ENCODE results near the gene PPIA.
"Not testable (repeated sequence)": the region's sequence is repeated elsewhere in the genome, so short reads cannot be mapped to it uniquely, and the experiment has no call there.

The PPIA gene

DNA sequence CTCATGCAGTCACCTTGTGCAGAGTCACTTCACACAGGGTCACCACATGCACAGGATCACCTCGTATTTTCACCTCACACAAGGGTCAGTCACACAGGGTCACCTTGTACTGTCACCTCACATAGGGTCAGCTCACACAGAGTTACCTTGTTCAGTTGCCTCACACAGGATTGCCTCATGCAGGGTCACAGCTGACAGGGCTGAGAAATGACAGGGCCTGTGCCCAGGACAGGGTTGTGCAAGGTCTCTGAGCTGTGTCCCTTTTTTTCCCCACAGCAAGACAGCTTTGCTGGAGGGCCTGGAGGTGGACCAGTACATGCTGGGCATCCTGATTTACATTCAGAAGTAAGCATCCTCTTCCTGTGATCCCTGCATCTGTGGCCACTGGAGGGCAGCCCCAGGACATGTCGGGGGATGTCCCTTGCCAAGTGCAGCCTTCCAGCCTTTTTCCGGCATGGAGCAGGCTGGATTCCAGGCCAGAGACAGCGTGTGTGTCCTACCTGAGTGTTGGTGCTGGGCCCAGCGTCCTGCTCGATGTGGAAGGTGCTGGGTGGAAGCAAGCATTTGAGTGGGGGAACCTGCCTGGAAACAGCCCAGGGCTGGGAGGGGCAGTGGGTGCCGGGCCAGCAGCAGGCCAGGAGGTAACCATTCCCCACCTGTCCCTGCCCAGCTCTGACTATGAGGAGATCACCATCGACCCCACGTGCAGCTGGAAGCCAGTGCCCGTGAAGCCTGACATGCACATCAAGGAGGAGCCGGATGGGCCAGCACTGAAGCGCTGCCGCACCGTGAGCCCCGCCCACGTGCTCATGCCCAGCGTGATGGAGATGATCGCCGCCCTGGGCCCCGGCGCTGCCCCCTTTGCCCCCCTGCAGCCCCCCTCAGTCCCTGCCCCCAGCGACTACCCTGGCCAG, 31.6 kb upstream of the PPIA start:
- no peak for DNase-seq

DNA sequence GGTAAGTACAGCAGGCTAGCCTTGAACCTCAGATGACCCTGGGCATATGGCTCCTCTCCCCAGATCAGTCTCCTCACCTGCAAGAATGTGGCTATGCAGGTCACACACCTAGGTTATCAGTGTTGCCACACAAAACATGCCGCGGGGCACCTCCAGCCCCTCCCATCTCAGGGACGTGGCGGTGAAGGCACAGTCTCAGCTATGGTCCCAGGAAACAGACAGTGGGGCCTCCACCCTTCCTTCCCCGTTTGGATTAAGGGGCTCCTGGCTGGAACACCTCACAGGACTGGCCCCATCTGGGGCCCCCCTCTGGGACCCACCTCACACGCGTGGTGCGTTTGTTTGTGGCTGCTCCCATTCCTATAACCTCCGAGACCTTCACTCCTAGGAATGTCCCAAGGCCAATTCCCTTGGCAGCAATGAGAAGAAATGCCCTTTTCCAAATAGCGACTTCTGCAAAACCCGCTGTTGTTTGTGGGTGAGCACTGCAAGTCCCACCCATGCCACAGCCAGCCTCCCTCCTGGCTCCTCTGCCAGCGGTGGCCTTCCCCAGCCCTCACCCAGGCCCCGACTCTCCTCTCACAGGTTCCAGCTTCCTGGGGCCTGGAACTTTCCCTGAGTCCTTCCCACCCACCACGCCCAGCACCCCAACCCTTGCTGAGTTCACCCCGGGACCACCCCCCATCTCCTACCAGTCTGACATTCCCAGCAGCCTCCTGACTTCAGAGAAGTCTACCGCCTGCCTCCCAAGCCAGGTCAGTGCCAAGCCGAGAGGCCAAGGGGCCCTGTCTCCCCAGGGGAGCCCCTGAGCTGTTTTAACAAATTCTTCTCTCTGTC, 30.7 kb upstream of the PPIA start:
- no peak for DNase-seq

DNA sequence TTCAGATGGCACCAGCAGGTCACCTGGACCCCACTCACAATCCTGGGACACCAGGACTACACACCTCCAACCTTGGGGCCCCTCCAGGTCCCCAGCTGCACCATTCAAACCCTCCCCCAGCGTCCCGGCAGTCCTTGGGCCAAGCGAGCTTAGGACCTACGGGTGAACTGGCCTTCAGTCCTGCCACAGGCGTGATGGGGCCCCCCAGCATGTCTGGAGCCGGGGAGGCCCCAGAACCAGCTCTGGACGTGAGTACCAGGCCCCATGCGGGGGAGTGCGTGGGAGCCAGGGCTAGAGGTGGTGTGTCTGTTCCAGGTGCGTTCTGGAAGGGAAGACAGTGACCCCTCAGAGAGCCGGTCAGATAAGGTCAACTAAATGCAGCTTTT, 30.1 kb upstream of the PPIA start:
- no peak for DNase-seq

DNA sequence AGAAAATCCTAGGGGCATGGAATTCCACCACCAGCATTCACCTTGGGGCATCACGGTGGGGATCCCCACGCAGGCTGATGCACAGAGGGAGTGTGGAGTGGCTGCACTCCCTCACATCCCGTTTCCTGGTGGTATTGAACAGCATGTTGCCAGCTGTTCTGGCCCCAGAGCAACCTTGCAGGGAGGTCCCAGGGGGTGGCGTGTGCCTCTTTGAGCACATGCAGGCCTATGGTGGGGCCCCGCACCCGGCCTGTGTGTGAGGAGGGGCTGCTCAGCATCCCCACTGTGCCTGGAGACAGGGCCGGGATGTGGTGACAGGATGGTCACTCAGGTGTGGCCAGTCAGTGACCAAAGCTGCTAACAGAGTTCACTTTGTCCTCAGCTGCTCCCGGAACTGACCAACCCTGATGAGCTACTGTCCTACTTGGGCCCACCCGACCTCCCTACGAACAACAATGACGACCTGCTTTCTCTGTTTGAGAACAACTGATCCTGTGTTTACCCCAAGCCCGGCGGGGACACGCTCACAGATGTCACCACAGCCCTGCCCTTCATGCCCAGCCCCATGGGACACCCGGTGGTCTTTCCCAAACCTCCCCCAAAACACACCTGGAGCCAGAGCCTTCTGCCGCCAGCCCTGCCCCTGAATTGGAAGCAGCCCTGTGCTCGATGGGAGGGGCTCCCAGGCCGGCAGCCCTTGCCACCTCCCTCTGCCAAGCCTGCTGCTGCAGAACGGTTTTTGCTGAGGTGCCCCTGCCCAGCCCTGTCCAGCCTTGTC, 29.2 kb upstream of the PPIA start:
- DNase-seq, result no peak

DNA sequence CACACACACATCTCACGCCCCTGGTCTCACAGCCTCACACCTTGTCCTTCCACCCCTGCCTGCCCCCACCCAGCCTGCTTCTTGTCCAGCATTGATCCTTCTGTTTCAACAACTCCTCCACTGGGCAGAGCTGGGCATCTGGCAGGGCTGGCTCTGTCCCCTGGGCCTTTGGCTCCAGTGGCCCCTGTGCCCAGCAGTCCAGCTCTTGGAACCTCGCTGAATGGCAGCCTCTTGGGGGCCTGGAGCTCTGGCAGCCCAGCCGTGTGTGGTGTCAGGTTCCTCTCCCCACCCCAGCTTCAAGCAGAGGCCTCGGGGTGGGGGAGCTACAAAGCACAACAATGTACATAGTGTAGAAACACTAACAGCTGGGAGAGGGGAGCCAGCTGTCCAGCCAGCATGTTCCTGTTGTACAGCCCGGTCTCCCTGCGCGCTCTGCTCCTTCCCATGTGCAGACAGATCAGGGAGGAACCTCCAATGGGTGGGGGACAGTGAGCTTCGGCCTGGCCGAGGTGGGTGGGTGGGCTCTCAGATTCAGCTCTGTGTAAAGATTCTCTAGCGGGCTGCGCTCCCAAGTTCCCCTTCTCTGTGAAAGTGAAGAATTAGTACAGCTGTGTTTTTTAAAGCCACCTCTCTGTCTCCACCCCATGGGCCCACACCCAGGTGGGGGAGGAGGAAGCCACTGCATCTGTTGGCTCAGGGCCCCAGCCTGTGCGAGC, 28.4 kb upstream of the PPIA start:
- DNase-seq, result no peak

DNA sequence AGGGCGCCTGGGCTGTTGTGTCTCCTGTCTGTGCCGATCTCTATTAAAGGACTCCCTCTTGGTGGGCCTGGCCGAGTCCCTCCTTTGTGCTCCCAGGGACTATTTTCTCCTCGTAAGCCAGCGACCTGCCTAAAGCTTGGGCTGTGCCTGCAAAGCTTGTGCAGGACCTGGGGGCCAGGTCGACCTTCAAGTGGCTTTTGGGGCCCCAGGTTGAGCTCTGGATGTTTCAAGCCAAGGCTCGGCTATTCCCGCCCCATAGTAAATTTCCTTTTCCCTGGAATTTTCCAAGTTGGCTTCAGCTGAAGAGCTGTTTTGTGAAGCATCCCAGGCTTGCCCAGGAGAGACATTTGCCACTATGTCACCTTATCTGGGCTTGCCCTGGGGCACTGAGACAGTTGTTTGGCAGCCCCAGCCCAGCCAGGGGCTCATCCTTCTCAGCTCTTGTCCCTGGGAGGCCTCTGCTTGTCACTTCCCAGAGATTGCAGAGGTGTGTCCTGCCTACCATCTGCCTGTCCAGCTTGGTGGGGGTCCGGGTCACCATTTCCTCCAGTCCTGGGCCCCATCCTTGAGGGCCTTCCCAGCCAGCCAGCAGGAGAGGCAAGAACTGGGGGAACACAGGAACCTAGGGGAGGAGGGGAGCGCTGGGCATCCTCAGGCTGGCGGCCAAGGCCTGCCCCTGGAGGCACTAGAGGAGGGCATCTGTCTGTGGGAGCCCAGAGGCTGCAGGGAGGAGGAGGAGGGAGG, 27.7 kb upstream of the PPIA start:
- no peak for DNase-seq

DNA sequence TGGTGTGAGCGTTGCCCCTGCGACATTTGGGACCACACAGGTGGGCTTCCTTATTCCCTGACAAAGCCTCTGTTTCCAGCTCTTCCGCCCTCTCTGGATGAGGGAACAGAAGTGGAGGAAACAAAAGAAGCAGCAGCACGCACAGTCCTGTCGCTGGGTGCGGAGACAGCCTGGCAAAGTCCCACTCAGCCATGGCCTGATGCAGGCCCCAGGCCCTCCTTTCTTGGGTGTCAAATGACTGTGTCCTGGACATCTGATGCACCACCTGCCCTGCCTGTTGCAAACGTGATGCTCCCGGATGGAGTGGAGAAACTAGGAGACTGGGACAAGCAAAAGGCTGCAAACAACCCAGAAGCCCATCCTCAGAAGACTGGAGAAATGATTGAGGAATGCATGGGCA, 27.1 kb upstream of the PPIA start:
- DNase-seq, result no peak

DNA sequence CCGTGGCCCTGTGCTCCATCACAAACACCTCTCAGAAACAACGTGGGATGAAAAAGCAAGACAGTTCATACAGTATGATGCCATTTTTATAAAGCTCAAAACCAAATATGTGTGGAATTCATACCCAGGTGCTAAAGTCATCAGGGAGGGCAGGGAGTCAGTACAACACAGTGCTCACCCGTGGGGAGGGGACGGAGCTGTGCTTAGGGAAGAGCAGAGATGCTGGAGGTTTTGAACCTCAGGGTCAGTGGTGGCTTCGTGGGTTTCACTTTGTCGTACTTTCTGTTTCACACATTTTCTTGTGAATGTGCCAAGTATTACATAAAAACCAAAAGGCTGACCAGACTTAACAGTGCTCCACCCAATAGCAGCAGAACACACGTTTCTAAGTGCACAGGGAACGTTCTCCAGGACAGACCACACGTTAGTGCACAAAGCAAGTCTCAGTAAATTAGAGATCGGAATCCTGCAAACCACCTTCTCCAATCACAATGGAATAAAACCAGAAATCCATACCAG, 26.6 kb upstream of the PPIA start:
- peak; percentile 43 for DNase-seq

DNA sequence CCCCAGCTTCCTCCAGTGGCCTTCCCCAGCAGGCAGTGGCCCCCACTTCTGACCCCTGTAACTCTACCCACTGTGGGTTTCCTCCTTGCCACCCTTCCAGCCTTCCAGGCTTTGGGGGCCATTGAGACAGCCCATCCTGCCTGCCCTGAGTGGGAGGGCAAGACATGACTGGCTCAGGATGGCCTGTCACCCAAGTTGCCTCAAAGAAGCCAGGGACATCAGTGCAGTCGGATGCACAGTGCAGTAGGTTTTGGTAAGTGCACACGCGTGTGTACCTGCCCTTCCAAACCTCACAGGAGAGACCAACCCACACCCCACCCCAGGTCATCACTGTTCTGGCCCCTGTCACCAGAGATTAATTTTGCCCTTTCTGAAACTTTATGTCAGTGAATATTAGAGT, 25.1 kb upstream of the PPIA start:
- DNase-seq, result no peak

DNA sequence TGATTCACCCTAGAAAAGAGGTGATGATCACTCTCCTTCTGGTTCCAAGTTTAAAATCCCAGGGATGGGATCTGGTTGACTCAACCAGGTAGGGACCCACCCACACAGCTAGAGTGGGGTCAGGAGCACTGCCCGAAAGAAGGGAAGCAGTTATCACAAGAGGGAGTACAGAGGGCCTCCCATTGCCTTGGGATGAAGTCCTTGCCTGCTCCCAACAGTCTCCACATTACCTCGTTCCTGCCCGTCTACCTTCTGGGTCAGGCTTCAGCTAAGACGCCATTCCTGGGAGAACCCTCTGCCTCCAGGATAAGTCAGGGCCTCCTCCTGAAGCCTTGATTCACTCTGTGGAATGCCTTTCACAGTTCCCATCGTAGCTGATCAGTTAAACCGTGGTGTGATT, 24.0 kb upstream of the PPIA start:
- DNase-seq, result no peak

DNA sequence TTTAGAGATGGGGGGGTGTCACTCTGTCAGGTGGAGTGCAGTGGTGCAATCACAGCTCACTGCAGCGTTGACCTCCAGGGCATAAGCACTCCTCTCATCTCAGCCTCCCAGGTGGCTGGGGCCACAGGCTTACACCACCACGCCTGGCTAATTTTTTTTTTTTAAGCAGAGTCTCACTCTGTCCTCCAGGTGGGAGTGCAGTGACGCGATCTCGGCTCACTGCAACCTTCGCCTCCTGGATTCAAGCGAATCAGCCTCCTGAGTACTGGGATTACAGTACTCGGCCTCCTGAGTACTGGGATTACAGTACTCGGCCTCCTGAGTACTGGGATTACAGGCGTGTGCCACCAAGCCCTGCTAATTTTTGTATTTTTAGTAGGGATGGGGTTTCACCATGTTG, 23.6 kb upstream of the PPIA start:
- DNase-seq, result no peak

DNA sequence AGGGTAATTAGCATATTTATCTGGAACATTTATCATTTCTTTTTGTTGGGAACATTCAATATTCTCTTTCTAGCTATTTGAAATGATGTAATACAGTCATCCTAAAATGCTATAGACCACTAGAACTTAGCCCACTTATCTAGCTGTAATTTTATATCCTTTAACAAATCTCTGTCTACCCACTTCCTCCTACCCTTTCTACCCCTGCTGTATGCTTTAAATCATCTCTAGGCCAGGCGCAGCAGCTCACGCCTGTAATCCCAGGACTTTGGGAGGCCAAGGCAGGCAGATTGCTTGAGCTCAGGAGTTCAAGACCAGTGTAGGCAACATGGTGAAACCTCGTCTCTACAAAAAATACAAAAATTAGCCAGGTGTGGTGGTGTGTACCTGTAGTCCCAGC, 22.0 kb upstream of the PPIA start:
- not testable (repeated sequence) for DNase-seq

DNA sequence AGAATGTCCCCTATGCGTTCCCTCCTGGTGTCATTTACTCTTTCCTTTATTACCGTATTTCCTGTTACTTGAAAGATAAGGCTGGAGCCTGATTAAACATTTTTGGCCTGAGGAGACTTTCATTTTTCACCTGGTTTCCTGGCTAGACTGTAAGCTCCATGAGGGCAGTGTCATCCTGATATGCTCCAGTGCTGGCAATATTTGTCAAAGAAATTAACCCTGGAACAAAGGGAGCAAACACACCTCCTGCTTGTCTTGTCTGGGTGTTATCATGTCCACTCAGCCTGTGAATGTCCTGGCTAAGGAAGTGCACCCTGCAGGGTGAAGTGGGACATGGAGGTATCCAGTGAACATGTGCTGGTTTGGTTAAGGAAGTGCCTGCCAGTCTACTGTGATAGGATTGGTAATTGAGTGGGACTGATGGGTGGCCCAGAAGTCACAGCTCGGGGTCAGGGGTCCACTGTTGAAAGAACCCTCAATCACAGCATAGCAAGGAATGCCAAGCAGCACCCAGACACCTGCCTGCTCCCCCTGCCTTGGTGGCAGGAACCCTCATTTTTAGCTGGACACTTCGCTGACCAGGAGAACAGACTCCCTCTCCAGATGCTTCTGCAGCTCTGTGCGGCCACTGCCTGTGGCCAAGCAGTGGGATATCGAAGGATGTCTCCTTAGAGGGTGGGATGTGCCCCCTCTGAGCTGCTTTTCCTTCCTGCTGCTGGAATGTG, 20.9 kb upstream of the PPIA start:
- no peak for DNase-seq

DNA sequence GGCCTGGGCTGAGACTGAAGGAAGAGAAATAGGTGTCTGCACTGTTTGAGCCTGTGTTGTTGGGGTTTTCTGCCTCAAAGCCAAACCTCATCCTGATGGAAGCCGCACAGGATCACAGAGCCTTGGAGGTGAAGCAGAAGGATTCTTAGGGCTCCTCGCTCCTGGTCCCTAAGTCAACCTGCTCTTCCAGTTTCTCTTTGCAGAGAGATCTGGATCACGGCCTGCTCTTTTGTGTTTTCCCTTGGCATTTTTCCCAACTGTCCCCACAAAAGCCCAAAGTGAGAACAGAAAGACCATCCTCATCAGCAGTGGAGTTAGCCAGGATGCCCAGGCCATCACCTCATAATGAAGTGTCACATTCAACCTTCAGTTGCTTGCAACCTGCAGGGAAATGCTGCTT, 20.3 kb upstream of the PPIA start:
- no peak for DNase-seq

DNA sequence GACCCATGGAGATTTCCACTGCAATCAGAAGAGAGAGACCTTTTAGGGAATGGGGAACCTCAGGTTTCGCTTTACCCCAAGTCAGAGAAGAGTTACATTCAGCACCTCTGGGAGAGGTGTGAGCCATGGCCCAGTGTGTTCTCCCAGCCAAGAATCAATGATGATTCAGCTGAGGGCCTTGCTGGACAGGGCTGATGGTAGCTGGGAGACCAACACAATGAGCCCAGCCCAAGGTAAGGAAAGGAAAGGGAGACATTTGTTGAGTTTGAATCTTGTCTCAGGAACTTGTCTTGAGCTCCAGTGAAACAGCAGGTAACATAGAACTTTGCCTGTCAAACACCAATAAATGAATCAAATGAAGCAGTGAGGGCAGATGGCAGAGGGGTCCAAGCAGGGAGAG, 14.0 kb upstream of the PPIA start:
- DNase-seq, result no peak

DNA sequence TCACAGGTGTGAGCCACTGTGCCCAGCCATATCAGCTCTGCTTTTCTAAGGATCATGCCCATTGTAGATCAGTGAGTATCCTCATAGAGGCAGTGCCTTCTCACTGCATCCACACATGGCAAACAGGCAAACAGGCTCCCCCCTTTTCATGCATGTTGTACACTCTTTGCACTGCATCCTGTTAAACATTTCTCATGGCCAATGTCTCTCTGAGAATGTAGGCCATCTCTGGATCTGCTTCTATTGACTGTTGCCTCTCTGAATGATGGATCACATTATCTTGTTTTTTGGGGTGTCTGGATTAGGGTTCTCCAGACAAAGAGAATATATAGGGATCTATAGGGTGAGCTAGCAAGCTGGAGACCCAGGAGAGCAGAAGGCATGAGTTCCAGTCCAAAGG, 13.1 kb upstream of the PPIA start:
- no peak for DNase-seq

DNA sequence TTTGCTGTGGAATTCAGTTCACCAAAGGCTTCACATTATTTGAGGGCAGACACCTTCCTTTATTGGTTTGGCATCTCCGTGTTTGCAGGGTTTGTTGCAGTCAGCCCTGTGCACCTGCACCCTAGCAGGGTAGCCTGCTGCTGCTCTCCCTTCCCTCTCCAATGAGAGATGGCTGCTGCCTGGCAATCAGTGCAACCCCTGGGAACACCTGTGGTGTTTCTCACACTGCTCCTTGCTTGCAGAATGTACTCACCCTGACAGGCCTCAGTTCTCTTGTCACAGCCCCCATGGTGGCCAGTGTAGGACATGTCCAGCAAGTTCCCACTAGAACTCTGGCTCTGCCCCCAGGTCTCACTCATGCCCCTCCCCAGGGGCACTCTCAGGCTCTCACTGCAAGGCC, 12.1 kb upstream of the PPIA start:
- no peak for DNase-seq

DNA sequence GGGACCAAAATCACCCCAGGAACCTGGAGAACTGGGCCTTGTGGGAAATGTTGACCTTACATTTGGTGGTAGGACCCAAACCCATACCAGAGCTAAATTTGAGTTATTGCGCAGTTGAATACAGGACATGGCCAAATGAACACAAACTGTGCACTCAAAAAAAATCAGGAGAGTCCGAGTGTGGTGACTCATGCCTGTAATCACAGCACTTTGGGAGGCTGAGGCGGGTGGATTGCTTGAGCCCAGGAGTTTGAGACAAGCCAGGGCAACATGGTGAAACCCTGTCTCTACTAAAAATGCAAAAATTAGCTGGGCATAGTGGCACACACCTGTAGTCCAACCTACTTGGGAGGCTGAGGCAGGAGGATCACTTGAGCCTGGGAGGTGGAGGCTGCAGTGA, 11.3 kb upstream of the PPIA start:
- not testable (repeated sequence) for DNase-seq

DNA sequence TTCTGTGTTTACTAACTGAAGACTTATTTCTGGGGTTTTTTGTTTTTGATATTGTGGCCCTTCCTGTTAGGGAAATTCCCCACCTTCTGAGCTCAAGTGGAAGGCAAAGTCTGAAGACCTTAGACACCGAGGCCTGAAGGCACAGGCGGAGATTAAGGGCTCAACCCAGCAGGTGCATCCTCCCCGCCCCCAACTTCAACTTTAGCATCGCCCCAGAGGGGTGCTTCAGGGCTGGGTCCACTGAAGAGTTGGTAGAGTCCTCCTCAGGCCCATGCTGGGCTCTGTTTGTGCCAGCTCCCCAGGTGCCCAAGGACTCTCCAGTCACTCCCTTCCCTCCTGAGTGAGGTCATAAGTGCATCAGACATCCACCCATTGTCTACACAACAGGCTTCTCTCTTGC, 9.4 kb upstream of the PPIA start:
- DNase-seq, result no peak

DNA sequence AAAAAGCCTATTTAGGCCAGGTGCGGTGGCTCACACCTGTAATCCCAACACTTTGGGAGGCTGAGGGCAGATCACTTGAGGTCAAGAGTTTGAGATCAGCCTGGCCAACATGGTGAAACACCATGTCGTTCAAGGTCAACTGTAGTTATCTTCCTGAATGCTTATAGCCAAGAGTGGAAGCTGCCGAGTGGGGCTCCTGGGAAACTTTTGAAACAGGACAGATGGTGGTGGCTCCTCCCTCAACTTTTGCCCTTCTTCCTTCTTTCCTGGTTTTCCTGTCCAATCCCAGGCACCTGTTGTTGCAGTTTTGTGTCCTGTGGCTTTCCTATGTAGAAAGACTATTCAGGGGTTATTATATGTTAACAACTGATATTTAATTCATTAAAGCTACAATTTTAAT, 8.7 kb upstream of the PPIA start:
- no peak for DNase-seq

DNA sequence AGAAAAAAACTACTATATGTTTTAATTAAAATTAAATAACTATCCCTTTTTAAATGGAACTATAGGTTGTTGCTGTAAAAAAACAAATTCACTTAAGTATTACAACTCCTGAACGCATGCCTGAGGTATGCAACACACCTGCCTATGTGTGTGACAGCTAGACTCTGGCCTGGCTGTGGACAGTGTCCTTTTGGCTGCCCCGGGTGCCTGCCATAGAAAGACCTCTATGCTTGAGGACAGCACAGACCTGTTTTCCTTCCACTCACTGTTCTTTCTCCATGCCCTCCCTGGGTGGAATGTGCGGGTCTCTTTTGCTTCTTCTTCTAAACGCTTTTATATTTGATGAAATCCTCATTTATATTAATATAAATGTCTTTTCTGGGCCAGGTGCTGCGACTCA, 6.5 kb upstream of the PPIA start:
- no peak for DNase-seq

Measured in activated CD4-positive, alpha-beta T cell treated with anti-CD3 and anti-CD28 coated beads, Interleukin-2, Interleukin-6, amounts not matched to agents 100 ng/mL and 50 ng/mL, durations not matched to agents 16 hours and 8 hours (primary cell).